Right atrium auricular region (tissue), 2 donors: Measurements from ENCODE around the gene ACVRL1. TPM values are rescaled to one million over a fixed set of nuclear protein-coding genes. Genes with fewer than 3 reads are reported as not detected.

Experiments used
- DNase-seq: peaks from one replicate; pipeline ENCODE4 v3.0.0-alpha.2; 2019; ENCODE audit warnings: low spot score
- H3K27ac ChIP-seq, 2 donors: fragments of 200-600 bp; sonication (generic); 1 replicate in 1 of 2; 2 replicates in 1 of 2; pipeline ENCODE4 v1.5.1; 2016 to 2019
- H3K27me3 ChIP-seq, 2 donors: fragments of 200-600 bp; sonication (generic); one replicate each; pipeline versions ENCODE4 v1.5.1 to v1.6.0; 2017 to 2019
- H3K36me3 ChIP-seq: fragments of 200-600 bp; sonication (generic); one replicate; pipeline ENCODE4 v1.5.1; 2016
- H3K4me1 ChIP-seq, 2 donors: fragments of 200-600 bp; sonication (generic); one replicate each; pipeline versions ENCODE4 v1.5.1 to v1.6.0; 2017 to 2019
- H3K4me3 ChIP-seq, 2 donors: fragments of 200-600 bp; sonication (generic); 1 replicate in 1 of 2; 2 replicates in 1 of 2; pipeline ENCODE4 v1.5.1; 2017 to 2019; ENCODE audit warnings: mild to moderate bottlenecking in 1 of 2, moderate library complexity in 1 of 2
- H3K9me3 ChIP-seq, 2 donors: fragments of 200-600 bp; sonication (generic); one replicate each; pipeline ENCODE4 v1.5.1; 2019
- CTCF ChIP-seq, 2 donors: fragments of 200-600 bp; sonication (generic); IDR thresholded peaks; one replicate each; pipeline ENCODE4 v1.5.1; 2019; ENCODE audit warnings: antibody characterized with exemption in 2 of 2
- total RNA-seq, 2 donors: library from RNA; depleted of rRNA; stranded (reverse); fragments of >200 nt; gene quantifications; one replicate each; pipeline ENCODE4 v1.1.0, GENCODE V29; 2016

The ACVRL1 gene
- total RNA-seq, 2 donors from 2014 or later, result 48.1 to 57.5 TPM

GRCh38 chr12:51958542-51958941, 51.2 kb downstream of the ACVRL1 start:
- H3K27ac ChIP-seq, result no peak overlapping the region
- no peak for TF ChIP-seq CTCF (IDR thresholded peaks at IDR 0.05)

GRCh38 chr12:51959211-51959610, 51.9 kb downstream of the ACVRL1 start:
- peaks cover 0 to 35% of the 10 kb centered on the region in 2 donors for H3K4me1 ChIP-seq
- H3K27ac ChIP-seq, result no peak overlapping the region
- no peaks in the 10 kb centered on the region for H3K9me3 ChIP-seq
- no peak for DNase-seq
- H3K36me3 ChIP-seq, result peaks cover 5% of the 10 kb centered on the region
- no peaks in the 10 kb centered on the region for H3K27me3 ChIP-seq
- no peak for TF ChIP-seq CTCF (IDR thresholded peaks at IDR 0.05)
- no peak overlapping the region for H3K4me3 ChIP-seq

More at GRCh38 chr12:51958542-51958941, 51.2 kb downstream of the ACVRL1 start:
- H3K4me3 ChIP-seq, result no peak overlapping the region
- no peaks in the 10 kb centered on the region for H3K27me3 ChIP-seq
- H3K9me3 ChIP-seq, result no peaks in the 10 kb centered on the region
- no peak for DNase-seq
- peaks cover 0 to 41% of the 10 kb centered on the region in 2 donors for H3K4me1 ChIP-seq
- peaks cover 2% of the 10 kb centered on the region for H3K36me3 ChIP-seq

GRCh38 chr12:51959921-51960320, 52.6 kb downstream of the ACVRL1 start:
- Histone ChIP-seq H3K27me3 (no peaks in the 10 kb centered on the region), H3K36me3 (peaks cover 5% of the 10 kb centered on the region), H3K4me1 (peaks cover 0 to 28% of the 10 kb centered on the region in 2 donors)

GRCh38 chr12:51960488-51960887, 53.2 kb downstream of the ACVRL1 start:
- H3K9me3 ChIP-seq, result no peaks in the 10 kb centered on the region
- no peak overlapping the region for H3K27ac ChIP-seq
- DNase-seq, result no peak
- H3K4me3 ChIP-seq, result no peak overlapping the region
- peaks cover 0 to 22% of the 10 kb centered on the region in 2 donors for H3K4me1 ChIP-seq
- H3K36me3 ChIP-seq, result peaks cover 5% of the 10 kb centered on the region
- H3K27me3 ChIP-seq, result no peaks in the 10 kb centered on the region
- no peak for TF ChIP-seq CTCF (IDR thresholded peaks at IDR 0.05)

More at GRCh38 chr12:51959921-51960320, 52.6 kb downstream of the ACVRL1 start:
- no peak for DNase-seq
- Histone ChIP-seq H3K4me3 (no peak overlapping the region), H3K9me3 (no peaks in the 10 kb centered on the region), H3K27ac (no peak overlapping the region)
- no peak for TF ChIP-seq CTCF (IDR thresholded peaks at IDR 0.05)

GRCh38 chr12:51960890-51961289, 53.6 kb downstream of the ACVRL1 start:
- Histone ChIP-seq H3K27ac (no peak overlapping the region), H3K4me1 (peaks cover 0 to 18% of the 10 kb centered on the region in 2 donors), H3K4me3 (no peak overlapping the region), H3K9me3 (no peaks in the 10 kb centered on the region), H3K27me3 (no peaks in the 10 kb centered on the region), H3K36me3 (peaks cover 5% of the 10 kb centered on the region)
- TF ChIP-seq CTCF (IDR thresholded peaks at IDR 0.05), result no peak
- DNase-seq, result no peak

- H3K4me1 ChIP-seq, result peaks cover 0 to 14% of the 10 kb centered on the region in 2 donors
- no peaks in the 10 kb centered on the region for H3K27me3 ChIP-seq
- no peaks in the 10 kb centered on the region for H3K9me3 ChIP-seq
Observed at GRCh38 chr12:51961834-51962233, 54.5 kb downstream of the ACVRL1 start.

More at GRCh38 chr12:51961834-51962233, 54.5 kb downstream of the ACVRL1 start:
- no peak for DNase-seq
- H3K27ac ChIP-seq, result no peak overlapping the region
- H3K36me3 ChIP-seq, result peaks cover 5% of the 10 kb centered on the region
- H3K4me3 ChIP-seq, result no peak overlapping the region
- no peak for TF ChIP-seq CTCF (IDR thresholded peaks at IDR 0.05)
